Thyroid gland (tissue), 4 donors: ENCODE results near the gene DZIP3. TPM values are rescaled to one million over a fixed set of nuclear protein-coding genes. Genes with fewer than 3 reads are reported as not detected.
A peak's percentile ranks its signal among the peaks of the same experiment; 100 is the strongest.
"Not testable (repeated sequence)": the region's sequence is repeated elsewhere in the genome, so short reads cannot be mapped to it uniquely, and the experiment has no call there.

ENCODE experiments used
- DNase-seq, 2 donors: peaks; one replicate each; pipeline ENCODE4 v3.0.0-alpha.2; 2019
- H3K27ac ChIP-seq, 3 donors: fragments of 200-600 bp; sonication (generic); 1 replicate in 2 of 3; 2 replicates in 1 of 3; pipeline ENCODE4 v1.5.1; 2016 to 2019; ENCODE audit warnings: mild to moderate bottlenecking in 1 of 3, moderate library complexity in 1 of 3
- H3K27me3 ChIP-seq: fragments of 200-600 bp; sonication (generic); one replicate; pipeline ENCODE4 v1.5.1; 2019
- H3K36me3 ChIP-seq, 2 donors: fragments of 200-600 bp; sonication (generic); one replicate each; pipeline ENCODE4 v1.5.1; 2016 to 2019
- H3K4me1 ChIP-seq, 2 donors: fragments of 200-600 bp; sonication (generic); one replicate each; pipeline ENCODE4 v1.5.1; 2017 to 2019
- H3K4me3 ChIP-seq, 3 donors: fragments of 200-600 bp; sonication (generic); replicated peaks in 1 of 3; 1 replicate in 2 of 3; 2 replicates in 1 of 3; pipeline ENCODE4 v1.5.1; 2016; ENCODE audit warnings: mild to moderate bottlenecking in 1 of 3
- H3K9me3 ChIP-seq: fragments of 200-600 bp; sonication (generic); one replicate; pipeline ENCODE4 v1.5.1; 2017
- POLR2A ChIP-seq, 2 donors: fragments of 450-650 bp; IDR thresholded peaks; one replicate each; pipeline ENCODE4 v1.6.1; 2017; ENCODE audit warnings: antibody characterized with exemption in 2 of 2, mild to moderate bottlenecking in 2 of 2, moderate library complexity in 1 of 2
- WGBS, 2 donors: methylation state at CpG; one replicate each; pipeline ENCODE4 v1.1.5; 2017; 5-methylcytosine and 5-hydroxymethylcytosine counted together
- intact Hi-C: fragments of 100-400 bp; cut with DNase I; formaldehyde crosslinking; loops from one replicate; pipeline ENCODE4 v1.15.1; 2023
- total RNA-seq, 4 donors: library from RNA; depleted of rRNA; stranded (reverse); fragments of >200 nt; gene quantifications; one replicate each; pipeline ENCODE4 v1.2.3, GENCODE V29; 2016
- TF ChIP-seq, protein P1 (sequence below), 6 experiments: fragments of 200-600 bp in 3 of 6; fragments of 450-650 bp in 3 of 6; sonication (generic) in 3 of 6; IDR thresholded peaks; one replicate each; pipeline ENCODE4 v1.5.1; 2016 to 2019; ENCODE audit warnings: antibody characterized with exemption in 6 of 6, mild to moderate bottlenecking in 2 of 6, inconsistent platforms in 1 of 6, moderate library complexity in 1 of 6

DZIP3 gene
- total RNA-seq, 4 donors from 2014 or later: 11.2 to 23.2 (median 18.7) TPM

DNA sequence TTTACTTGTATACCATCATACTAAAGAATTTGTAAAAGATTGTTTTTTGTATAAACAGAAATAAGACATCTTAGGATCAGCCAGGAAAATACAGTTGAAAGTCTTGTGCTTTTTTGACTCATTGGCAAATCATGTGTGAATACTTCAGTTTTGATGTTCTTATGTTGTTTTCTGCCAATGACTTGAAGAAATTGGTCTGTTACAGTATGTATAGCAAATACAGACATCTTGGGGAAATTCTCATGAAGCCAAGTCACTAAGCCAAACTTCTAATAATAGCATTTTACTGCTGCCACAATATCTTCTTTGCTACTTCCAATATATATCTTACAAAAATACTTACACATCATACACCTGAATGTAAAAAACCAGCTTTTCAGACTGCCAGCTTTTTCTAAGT, 83.2 kb downstream of the DZIP3 start:
- no peak for DNase-seq
- H3K27me3 ChIP-seq: no peaks in the 10 kb centered on the region
- intact Hi-C loops: no loop called here
- no peaks in the 10 kb centered on the region for H3K36me3 ChIP-seq
- no peak overlapping the region for H3K27ac ChIP-seq
- H3K4me1 ChIP-seq: peaks cover 12 to 13% of the 10 kb centered on the region in 2 donors
- no peak for TF ChIP-seq POLR2A (IDR thresholded peaks at IDR 0.05)
- TF ChIP-seq, protein P1, sequence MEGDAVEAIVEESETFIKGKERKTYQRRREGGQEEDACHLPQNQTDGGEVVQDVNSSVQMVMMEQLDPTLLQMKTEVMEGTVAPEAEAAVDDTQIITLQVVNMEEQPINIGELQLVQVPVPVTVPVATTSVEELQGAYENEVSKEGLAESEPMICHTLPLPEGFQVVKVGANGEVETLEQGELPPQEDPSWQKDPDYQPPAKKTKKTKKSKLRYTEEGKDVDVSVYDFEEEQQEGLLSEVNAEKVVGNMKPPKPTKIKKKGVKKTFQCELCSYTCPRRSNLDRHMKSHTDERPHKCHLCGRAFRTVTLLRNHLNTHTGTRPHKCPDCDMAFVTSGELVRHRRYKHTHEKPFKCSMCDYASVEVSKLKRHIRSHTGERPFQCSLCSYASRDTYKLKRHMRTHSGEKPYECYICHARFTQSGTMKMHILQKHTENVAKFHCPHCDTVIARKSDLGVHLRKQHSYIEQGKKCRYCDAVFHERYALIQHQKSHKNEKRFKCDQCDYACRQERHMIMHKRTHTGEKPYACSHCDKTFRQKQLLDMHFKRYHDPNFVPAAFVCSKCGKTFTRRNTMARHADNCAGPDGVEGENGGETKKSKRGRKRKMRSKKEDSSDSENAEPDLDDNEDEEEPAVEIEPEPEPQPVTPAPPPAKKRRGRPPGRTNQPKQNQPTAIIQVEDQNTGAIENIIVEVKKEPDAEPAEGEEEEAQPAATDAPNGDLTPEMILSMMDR (IDR thresholded peaks at IDR 0.05): no peak
- no peaks in the 10 kb centered on the region for H3K9me3 ChIP-seq
- H3K4me3 ChIP-seq: no peak overlapping the region

DNA sequence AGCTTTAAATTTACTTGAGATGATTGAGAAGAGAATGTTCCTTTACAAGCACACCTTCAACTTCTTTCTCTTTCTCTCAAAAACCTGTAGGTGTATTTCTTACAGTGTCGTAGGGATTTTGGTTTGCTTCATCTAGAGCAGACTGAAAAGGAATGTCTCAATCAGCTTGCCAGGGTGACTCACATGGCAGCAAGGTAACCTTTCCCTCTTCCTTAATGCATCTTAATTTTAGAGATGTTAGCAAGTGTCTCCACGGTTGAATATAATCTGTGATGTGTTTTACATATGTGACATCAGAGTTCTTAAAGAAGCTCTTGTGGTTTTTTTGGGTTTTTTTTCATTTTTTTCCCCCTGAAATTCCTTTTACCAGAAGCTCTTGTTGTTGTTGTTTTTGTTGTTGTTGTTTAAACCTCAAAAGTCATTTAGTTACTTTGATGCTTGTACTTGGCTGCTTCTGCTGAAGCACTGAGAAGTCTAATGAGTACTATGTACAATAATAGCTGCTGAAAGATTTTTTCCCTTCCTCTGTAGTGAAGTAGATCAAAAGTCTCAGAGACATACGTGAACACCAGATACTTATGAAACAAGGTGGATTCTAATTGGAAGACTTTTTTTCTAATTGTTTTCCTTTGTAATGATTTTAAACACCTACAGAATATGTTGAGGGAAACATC, 84.6 kb downstream of the DZIP3 start:
- no peaks in the 10 kb centered on the region for H3K27me3 ChIP-seq
- no peak for DNase-seq
- no peak overlapping the region for H3K27ac ChIP-seq
- H3K9me3 ChIP-seq: no peaks in the 10 kb centered on the region
- TF ChIP-seq, protein P1 (IDR thresholded peaks at IDR 0.05): no peak
- TF ChIP-seq POLR2A (IDR thresholded peaks at IDR 0.05): no peak
- intact Hi-C loops: no loop called here
- WGBS, 2 donors: 90 to 91% methylated on average over 3 of the region's 3 CpGs
- H3K4me3 ChIP-seq: no peak overlapping the region
- H3K4me1 ChIP-seq: peaks cover 16% of the 10 kb centered on the region in 2 donors
- H3K36me3 ChIP-seq: no peaks in the 10 kb centered on the region

DNA sequence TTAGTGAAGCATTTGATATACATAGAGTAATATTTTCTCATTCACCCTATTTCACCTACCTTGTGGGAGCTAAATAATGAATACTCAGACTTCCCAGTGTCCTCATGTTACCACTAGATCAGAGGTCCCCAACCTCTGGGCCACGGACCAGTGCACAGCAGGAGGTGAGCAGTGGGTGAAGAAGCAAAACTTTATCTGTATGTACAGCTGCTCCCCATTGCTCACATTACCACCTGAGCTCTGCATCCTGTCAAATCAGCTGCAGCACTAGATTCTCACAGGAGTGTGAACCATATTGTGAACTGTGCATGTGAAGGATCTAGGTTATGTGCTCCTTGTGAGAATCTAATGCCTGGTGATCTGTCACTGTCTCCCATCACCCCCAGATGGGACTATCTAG, 88.3 kb downstream of the DZIP3 start:
- Histone ChIP-seq H3K27me3 (no peaks in the 10 kb centered on the region), H3K27ac (peak overlapping the region in 1 of 3 donors; percentile 39), H3K9me3 (no peaks in the 10 kb centered on the region), H3K4me3 (no peak overlapping the region), H3K36me3 (no peaks in the 10 kb centered on the region), H3K4me1 (peaks cover 16% of the 10 kb centered on the region in 2 donors)
- 40 to 56% methylated on average over 1 of the region's 1 CpG for WGBS, 2 donors
- peak in 1 of 2 donors; percentile 3 for DNase-seq
- no peak for TF ChIP-seq POLR2A (IDR thresholded peaks at IDR 0.05)
- TF ChIP-seq, protein P1 (IDR thresholded peaks at IDR 0.05): no peak
- intact Hi-C loops: no loop called here

DNA sequence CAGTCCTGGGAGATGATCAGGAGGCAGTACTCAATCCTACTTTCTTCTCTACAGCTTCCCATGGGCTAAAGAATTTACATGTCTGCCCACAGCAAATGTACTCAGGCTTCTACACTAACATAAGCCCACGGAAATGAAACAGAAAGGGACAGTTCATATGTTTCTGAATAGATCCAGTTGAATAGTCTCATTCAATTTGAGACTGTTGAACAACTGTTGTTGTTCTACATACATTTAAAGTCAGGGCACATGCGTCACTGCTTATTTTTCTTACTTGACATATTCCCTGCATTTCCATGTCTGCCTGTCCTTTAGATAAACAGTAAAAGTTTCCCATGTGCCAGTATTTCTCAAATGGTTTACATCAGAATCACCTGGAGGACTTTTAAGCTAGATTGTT, 102.8 kb downstream of the DZIP3 start:
- intact Hi-C loops: not testable (repeated sequence)
- peaks cover 7 to 12% of the 10 kb centered on the region in 2 donors for H3K36me3 ChIP-seq

DNA sequence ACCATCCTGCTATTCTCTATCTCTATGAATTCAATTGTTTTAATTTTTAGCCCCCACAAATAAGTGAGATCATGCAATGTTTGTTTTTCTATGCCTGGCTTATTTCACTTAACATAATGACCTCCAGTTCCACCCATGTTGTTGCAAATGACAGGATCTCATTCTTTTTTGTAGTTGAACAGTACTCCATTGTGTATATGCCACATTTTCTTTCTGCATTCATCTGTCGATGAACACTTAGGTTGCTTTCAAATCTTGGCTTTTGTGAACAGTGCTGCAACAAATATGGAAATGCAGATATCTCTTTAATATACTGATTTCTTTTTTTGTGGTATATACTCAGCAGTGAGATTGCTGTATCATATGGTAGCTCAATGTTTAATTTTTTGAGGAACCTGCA, 108.9 kb downstream of the DZIP3 start:
- H3K27me3 ChIP-seq: no peaks in the 10 kb centered on the region
- TF ChIP-seq, protein P1 (IDR thresholded peaks at IDR 0.05): no peak
- no peak for TF ChIP-seq POLR2A (IDR thresholded peaks at IDR 0.05)
- DNase-seq: no peak
- no peak overlapping the region for H3K27ac ChIP-seq
- H3K36me3 ChIP-seq: no peaks in the 10 kb centered on the region
- H3K4me3 ChIP-seq: no peak overlapping the region
- WGBS, 2 donors: 86 to 91% methylated on average over 1 of the region's 1 CpG
- H3K9me3 ChIP-seq: no peaks in the 10 kb centered on the region
- intact Hi-C loops: no loop called here
- no peaks in the 10 kb centered on the region for H3K4me1 ChIP-seq

More for the DNA sequence above, 102.8 kb downstream of the DZIP3 start:
- not testable (repeated sequence) for H3K27me3 ChIP-seq, H3K27ac ChIP-seq, DNase-seq, H3K4me3 ChIP-seq, H3K9me3 ChIP-seq, H3K4me1 ChIP-seq
- WGBS, 2 donors: 87 to 92% methylated on average over 2 of the region's 2 CpGs
